ENCODE results near the gene HIPK4. TPM values are rescaled to one million over a fixed set of nuclear protein-coding genes. Genes with fewer than 3 reads are reported as not detected.
"Not testable (repeated sequence)": the region's sequence is repeated elsewhere in the genome, so short reads cannot be mapped to it uniquely, and the experiment has no call there.

The HIPK4 gene
- polyA plus RNA-seq, 1 donor: 2.5 TPM

- no peak for DNase-seq (ENCODE audit: low read depth)
Observed at GRCh38 chr19:40417643-40417981, 27.6 kb upstream of the HIPK4 start.

- DNase-seq (ENCODE audit: low read depth): no peak
Observed at GRCh38 chr19:40416918-40417642, 27.1 kb upstream of the HIPK4 start.

- DNase-seq (ENCODE audit: low read depth): no peak
Observed at GRCh38 chr19:40415768-40416167, 25.8 kb upstream of the HIPK4 start.

GRCh38 chr19:40414542-40415535, 24.9 kb upstream of the HIPK4 start:
- no peak for DNase-seq (ENCODE audit: low read depth)

- DNase-seq (ENCODE audit: low read depth): no peak
Observed at GRCh38 chr19:40413291-40413845, 23.4 kb upstream of the HIPK4 start, which contains the start of gene PRX. Gene PRX, minus strand, starts transcription at chr19:40413378. Its CDS starts 5,446 bp downstream, at chr19:40407932.

GRCh38 chr19:40412866-40413265, 22.9 kb upstream of the HIPK4 start:
- no peak for DNase-seq (ENCODE audit: low read depth)

- DNase-seq (ENCODE audit: low read depth): no peak
Observed at GRCh38 chr19:40411958-40412499, 22.0 kb upstream of the HIPK4 start.

GRCh38 chr19:40411125-40411842, 21.3 kb upstream of the HIPK4 start:
- DNase-seq (ENCODE audit: low read depth): no peak

GRCh38 chr19:40410030-40410389, 20.0 kb upstream of the HIPK4 start:
- no peak for DNase-seq (ENCODE audit: low read depth)

GRCh38 chr19:40408598-40408925, 18.6 kb upstream of the HIPK4 start:
- DNase-seq (ENCODE audit: low read depth): not testable (repeated sequence)

- no peak for DNase-seq (ENCODE audit: low read depth)
Observed at GRCh38 chr19:40407714-40408597, 18.0 kb upstream of the HIPK4 start.

GRCh38 chr19:40403262-40403984, 13.4 kb upstream of the HIPK4 start:
- DNase-seq (ENCODE audit: low read depth): no peak

- DNase-seq (ENCODE audit: low read depth): no peak
Observed at GRCh38 chr19:40400559-40400958, 10.6 kb upstream of the HIPK4 start.

GRCh38 chr19:40398417-40399131, 8.6 kb upstream of the HIPK4 start:
- DNase-seq (ENCODE audit: low read depth): no peak

GRCh38 chr19:40397568-40397906, 7.6 kb upstream of the HIPK4 start:
- no peak for DNase-seq (ENCODE audit: low read depth)

GRCh38 chr19:40396886-40397567, 7.0 kb upstream of the HIPK4 start:
- no peak for DNase-seq (ENCODE audit: low read depth)

- no peak for DNase-seq (ENCODE audit: low read depth)
Observed at GRCh38 chr19:40395956-40396355, 6.0 kb upstream of the HIPK4 start.

- DNase-seq (ENCODE audit: low read depth): no peak
Observed at GRCh38 chr19:40394816-40395210, 4.8 kb upstream of the HIPK4 start.
